ENCODE data around the gene FERMT2. TPM values are rescaled to one million over a fixed set of nuclear protein-coding genes. Genes with fewer than 3 reads are reported as not detected.

FERMT2 gene
- total RNA-seq, 1 donor from 2014 or later = 79.7 TPM

GRCh38 chr14:52824462-52824861 lies 126.4 kb downstream of the FERMT2 start:
- Mint-ChIP-seq H3K27me3 (ENCODE audit: unreplicated experiment) (peaks cover 2% of the 10 kb centered on the region), H3K9me3 (ENCODE audit: unreplicated experiment) (no peaks in the 10 kb centered on the region), H3K36me3 (ENCODE audit: unreplicated experiment) (no peaks in the 10 kb centered on the region), H3K4me1 (ENCODE audit: low read depth, unreplicated experiment) (peaks cover under 1% of the 10 kb centered on the region), H3K27ac (ENCODE audit: unreplicated experiment) (no peak overlapping the region), H3K4me3 (ENCODE audit: unreplicated experiment) (no peak overlapping the region)
- DNase-seq = no peak
- TF ChIP-seq CTCF (IDR thresholded peaks at IDR 0.05; ENCODE audit: partially characterized antibody, unreplicated experiment) = no peak

- Mint-ChIP-seq H3K36me3 (ENCODE audit: unreplicated experiment) (no peaks in the 10 kb centered on the region), H3K9me3 (ENCODE audit: unreplicated experiment) (no peaks in the 10 kb centered on the region), H3K27me3 (ENCODE audit: unreplicated experiment) (peaks cover 2% of the 10 kb centered on the region), H3K4me1 (ENCODE audit: low read depth, unreplicated experiment) (no peaks in the 10 kb centered on the region), H3K27ac (ENCODE audit: unreplicated experiment) (no peak overlapping the region), H3K4me3 (ENCODE audit: unreplicated experiment) (no peak overlapping the region)
- TF ChIP-seq CTCF (IDR thresholded peaks at IDR 0.05; ENCODE audit: partially characterized antibody, unreplicated experiment) = no peak
- DNase-seq = no peak
These were observed 129.0 kb downstream of the FERMT2 start for GRCh38 chr14:52821805-52822250.

GRCh38 chr14:52808101-52808500 lies 142.7 kb downstream of the FERMT2 start:
- H3K27me3 Mint-ChIP-seq (ENCODE audit: unreplicated experiment) = no peaks in the 10 kb centered on the region
- DNase-seq = no peak
- H3K27ac Mint-ChIP-seq (ENCODE audit: unreplicated experiment) = no peak overlapping the region
- TF ChIP-seq CTCF (IDR thresholded peaks at IDR 0.05; ENCODE audit: partially characterized antibody, unreplicated experiment) = no peak
- H3K36me3 Mint-ChIP-seq (ENCODE audit: unreplicated experiment) = no peaks in the 10 kb centered on the region
- no peak overlapping the region for H3K4me3 Mint-ChIP-seq (ENCODE audit: unreplicated experiment)
- H3K9me3 Mint-ChIP-seq (ENCODE audit: unreplicated experiment) = no peaks in the 10 kb centered on the region
- H3K4me1 Mint-ChIP-seq (ENCODE audit: low read depth, unreplicated experiment) = no peaks in the 10 kb centered on the region

Other genes starting within 250 kb of the FERMT2 start
- 101 TPM for gene PSMC6, start 243.8 kb downstream of the FERMT2 start, total RNA-seq (ENCODE audit: unreplicated experiment)
- gene STYX, start 220.9 kb downstream of the FERMT2 start, total RNA-seq (ENCODE audit: unreplicated experiment) = 5.5 TPM
- 9.2 TPM for gene GNPNAT1, start 159.4 kb downstream of the FERMT2 start, total RNA-seq (ENCODE audit: unreplicated experiment)
- 38.1 TPM for gene DDHD1, start 202.3 kb upstream of the FERMT2 start, total RNA-seq (ENCODE audit: unreplicated experiment)